ENCODE results near the gene AK5. TPM values are rescaled to one million over a fixed set of nuclear protein-coding genes. Genes with fewer than 3 reads are reported as not detected.

AK5 gene
- polyA plus RNA-seq, 3 donors, result 0.34 to 0.72 (median 0.48) TPM

GRCh38 chr1:77461691-77462090, 179.9 kb downstream of the AK5 start:
- Histone ChIP-seq H3K4me2 (replicated peaks; ENCODE audit: extremely low read depth, low read length, poor library complexity, severe bottlenecking) (no peak overlapping the region), H3K9ac (ENCODE audit: insufficient read depth, low read length, poor library complexity, severe bottlenecking) (no peak overlapping the region), H3K4me1 (ENCODE audit: control insufficient read depth in 1 of 2, insufficient read depth in 2 of 2, low read length in 2 of 2) (peaks cover 14 to 34% of the 10 kb centered on the region in 2 donors), H3K27ac (ENCODE audit: low read depth in 1 of 2, low read length in 2 of 2) (no peak overlapping the region), H4K20me1 (ENCODE audit: insufficient read depth, low read length) (no peaks in the 10 kb centered on the region), H2AFZ (ENCODE audit: insufficient read depth, low read depth, low read length, poor library complexity, severe bottlenecking) (no peak overlapping the region), H3K79me2 (ENCODE audit: insufficient read depth, low read length) (no peaks in the 10 kb centered on the region), H3K4me3 (replicated peaks in 1 of 3; ENCODE audit: low read depth in 2 of 3, low read length in 3 of 3) (no peak overlapping the region), H3K9me3 (replicated peaks in 1 of 2; ENCODE audit: control insufficient read depth in 1 of 2, insufficient read depth in 1 of 2, low read length in 2 of 2) (no peaks in the 10 kb centered on the region), H3K36me3 (replicated peaks in 1 of 2; ENCODE audit: control insufficient read depth in 1 of 2, insufficient read depth in 2 of 2, low read length in 2 of 2) (no peaks in the 10 kb centered on the region), H3K27me3 (ENCODE audit: control insufficient read depth in 2 of 2, insufficient read depth in 2 of 2, low read length in 2 of 2) (no peaks in the 10 kb centered on the region)
- H3K27me3 Mint-ChIP-seq (ENCODE audit: low read depth in 3 of 3), result peaks cover 0 to 5% (median under 1%) of the 10 kb centered on the region in 3 donors
- intact Hi-C loops (cut with micrococcal nuclease), result no loop called here
- peaks cover 0 to 5% (median 0%) of the 10 kb centered on the region in 7 donors for H3K9me3 Mint-ChIP-seq
- H3K36me3 Mint-ChIP-seq, result peaks cover 0 to 5% of the 10 kb centered on the region in 2 donors
- H3K4me1 Mint-ChIP-seq, result peaks cover 33% of the 10 kb centered on the region
- TF ChIP-seq CTCF (IDR thresholded peaks at IDR 0.05), result no peak
- no peak for DNase-seq
- no peak overlapping the region for H3K4me3 Mint-ChIP-seq
- WGBS (ENCODE audit: insufficient coverage), result no CpG with 5 or more reads among the region's 4 CpGs
- no peak overlapping the region for H3K27ac Mint-ChIP-seq

GRCh38 chr1:77463216-77463615, 181.4 kb downstream of the AK5 start:
- H2AFZ ChIP-seq (ENCODE audit: insufficient read depth, low read depth, low read length, poor library complexity, severe bottlenecking), result no peak overlapping the region

More at GRCh38 chr1:77463216-77463615, 181.4 kb downstream of the AK5 start:
- Mint-ChIP-seq H3K9me3 (peaks cover 0 to 4% (median 0%) of the 10 kb centered on the region in 7 donors), H3K27ac (no peak overlapping the region), H3K4me3 (no peak overlapping the region), H3K4me1 (peaks cover 39% of the 10 kb centered on the region), H3K36me3 (peaks cover 0 to 3% of the 10 kb centered on the region in 2 donors), H3K27me3 (ENCODE audit: low read depth in 3 of 3) (peaks cover 0 to 5% (median 0%) of the 10 kb centered on the region in 3 donors)
- H3K9me3 ChIP-seq (replicated peaks in 1 of 2; ENCODE audit: control insufficient read depth in 1 of 2, insufficient read depth in 1 of 2, low read length in 2 of 2), result no peaks in the 10 kb centered on the region
- DNase-seq, result no peak
- H3K4me1 ChIP-seq (ENCODE audit: control insufficient read depth in 1 of 2, insufficient read depth in 2 of 2, low read length in 2 of 2), result peaks cover 15 to 35% of the 10 kb centered on the region in 2 donors
- no peaks in the 10 kb centered on the region for H3K79me2 ChIP-seq (ENCODE audit: insufficient read depth, low read length)
- H3K27me3 ChIP-seq (ENCODE audit: control insufficient read depth in 2 of 2, insufficient read depth in 2 of 2, low read length in 2 of 2), result no peaks in the 10 kb centered on the region
- H4K20me1 ChIP-seq (ENCODE audit: insufficient read depth, low read length), result no peaks in the 10 kb centered on the region
- no peak overlapping the region for H3K27ac ChIP-seq (ENCODE audit: low read depth in 1 of 2, low read length in 2 of 2)
- H3K9ac ChIP-seq (ENCODE audit: insufficient read depth, low read length, poor library complexity, severe bottlenecking), result no peak overlapping the region
- no peak overlapping the region for H3K4me2 ChIP-seq (replicated peaks; ENCODE audit: extremely low read depth, low read length, poor library complexity, severe bottlenecking)
- WGBS (ENCODE audit: insufficient coverage), result no CpG with 5 or more reads among the region's 1 CpG
- H3K4me3 ChIP-seq (replicated peaks in 1 of 3; ENCODE audit: low read depth in 2 of 3, low read length in 3 of 3), result no peak overlapping the region
- no peak for TF ChIP-seq CTCF (IDR thresholded peaks at IDR 0.05)
- intact Hi-C loops (cut with micrococcal nuclease), result no loop called here
- H3K36me3 ChIP-seq (replicated peaks in 1 of 2; ENCODE audit: control insufficient read depth in 1 of 2, insufficient read depth in 2 of 2, low read length in 2 of 2), result no peaks in the 10 kb centered on the region
